Measurements from ENCODE around the gene SOBP. TPM values are rescaled to one million over a fixed set of nuclear protein-coding genes. Genes with fewer than 3 reads are reported as not detected.

Gene SOBP
- total RNA-seq, 1 donor from 2014 or later: 5.4 TPM

- Histone ChIP-seq H3K4me3 (no peak overlapping the region), H3K36me3 (no peaks in the 10 kb centered on the region), H3K9me3 (no peaks in the 10 kb centered on the region), H3K27ac (no peak overlapping the region), H3K27me3 (no peaks in the 10 kb centered on the region), H3K4me1 (peaks cover 0 to 2% of the 10 kb centered on the region in 2 donors)
- no peak for DNase-seq (ENCODE audit: low spot score in 2 of 2)
- TF ChIP-seq CTCF (IDR thresholded peaks at IDR 0.05): no peak
- intact Hi-C loops (cut with DNase I): no loop called here
These were observed 149.6 kb downstream of the SOBP start for GRCh38 chr6:107639511-107639910.

- Histone ChIP-seq H3K27me3 (no peaks in the 10 kb centered on the region), H3K36me3 (no peaks in the 10 kb centered on the region), H3K4me1 (peaks cover 0 to 2% of the 10 kb centered on the region in 2 donors), H3K4me3 (no peak overlapping the region), H3K9me3 (no peaks in the 10 kb centered on the region), H3K27ac (no peak overlapping the region)
- intact Hi-C loops (cut with DNase I): no loop called here
- TF ChIP-seq CTCF (IDR thresholded peaks at IDR 0.05): no peak
- DNase-seq (ENCODE audit: low spot score in 2 of 2): no peak
These were observed 151.2 kb downstream of the SOBP start for GRCh38 chr6:107641071-107641470.

- H3K9me3 ChIP-seq: no peaks in the 10 kb centered on the region
- no peaks in the 10 kb centered on the region for H3K36me3 ChIP-seq
- no peak overlapping the region for H3K4me3 ChIP-seq
- TF ChIP-seq CTCF (IDR thresholded peaks at IDR 0.05): no peak
- DNase-seq (ENCODE audit: low spot score in 2 of 2): no peak
- intact Hi-C loops (cut with DNase I): no loop called here
- H3K27ac ChIP-seq: no peak overlapping the region
- no peaks in the 10 kb centered on the region for H3K27me3 ChIP-seq
- H3K4me1 ChIP-seq: peaks cover 0 to 2% of the 10 kb centered on the region in 2 donors
These were observed 151.6 kb downstream of the SOBP start for GRCh38 chr6:107641500-107641941.

GRCh38 chr6:107642095-107642860 lies 152.4 kb downstream of the SOBP start:
- TF ChIP-seq CTCF (IDR thresholded peaks at IDR 0.05): no peak
- intact Hi-C loops (cut with DNase I): no loop called here
- H3K27me3 ChIP-seq: no peaks in the 10 kb centered on the region
- H3K9me3 ChIP-seq: no peaks in the 10 kb centered on the region
- H3K4me1 ChIP-seq: peaks cover 0 to 2% of the 10 kb centered on the region in 2 donors
- no peak for DNase-seq (ENCODE audit: low spot score in 2 of 2)
- no peaks in the 10 kb centered on the region for H3K36me3 ChIP-seq
- no peak overlapping the region for H3K4me3 ChIP-seq
- H3K27ac ChIP-seq: no peak overlapping the region

- Histone ChIP-seq H3K4me3 (no peak overlapping the region), H3K36me3 (no peaks in the 10 kb centered on the region), H3K4me1 (peaks cover 0 to 2% of the 10 kb centered on the region in 2 donors), H3K27me3 (no peaks in the 10 kb centered on the region), H3K9me3 (no peaks in the 10 kb centered on the region), H3K27ac (no peak overlapping the region)
- TF ChIP-seq CTCF (IDR thresholded peaks at IDR 0.05): no peak
- no peak for DNase-seq (ENCODE audit: low spot score in 2 of 2)
- intact Hi-C loops (cut with DNase I): no loop called here
These were observed 153.0 kb downstream of the SOBP start for GRCh38 chr6:107642861-107643328.

Data from ascending aorta (tissue), 2 donors.